Measurements from ENCODE around the gene ETF1.

- TF ChIP-seq MAX (IDR thresholded peaks at IDR 0.05; ENCODE audit: low read depth, low read length) (no peak), CTCF (IDR thresholded peaks at IDR 0.05; ENCODE audit: low read depth, low read length) (no peak), POLR2A (IDR thresholded peaks at IDR 0.05; ENCODE audit: extremely low read depth, insufficient read length) (no peak), MYC (IDR thresholded peaks at IDR 0.05; ENCODE audit: low read depth, low read length) (no peak)
Measured at GRCh38 chr5:138544181-138545134, 1.4 kb upstream of the ETF1 start.

Measured in NB4 (cell line).